Measurements from ENCODE around the gene TRUB2. TPM values are rescaled to one million over a fixed set of nuclear protein-coding genes. Genes with fewer than 3 reads are reported as not detected.

The TRUB2 gene
- total RNA-seq, 1 experiment from 2014 or later, result 22.5 TPM

- intact Hi-C loops (cut with micrococcal nuclease; ENCODE audit: unreplicated experiment) (loop anchor here (10.0 kb wide), 2 partner anchors 52 to 122 kb away; partner anchors contain the start of gene SLC27A4), in situ Hi-C loops (cut with HindIII; ENCODE audit: low pct_unique_long_range_greater_than_20kb, low sequenced_read_pairs) (no loop called here)
- Histone ChIP-seq H3K4me3 (ENCODE audit: low read depth in 2 of 2, low read length in 2 of 2) (no peak overlapping the region), H3K36me3 (ENCODE audit: control insufficient read depth, insufficient read depth, low read length) (no peaks in the 10 kb centered on the region), H3K4me1 (ENCODE audit: control insufficient read depth, insufficient read depth, low read length) (peaks cover 3% of the 10 kb centered on the region), H3K27ac (ENCODE audit: low read length) (no peak overlapping the region), H3K27me3 (ENCODE audit: control insufficient read depth, insufficient read depth, low read length) (no peaks in the 10 kb centered on the region), H3K9me3 (ENCODE audit: control insufficient read depth, insufficient read depth, low read depth, low read length) (no peaks in the 10 kb centered on the region)
- DNase-seq (ENCODE audit: low read depth, low spot score) (no peak), ATAC-seq (no peak)
- ChIA-PET POLR2A (no interaction called here), CTCF (interaction anchor here (0.6 kb wide), 2 partner anchors 44 to 303 kb away, joined by 5 to 7 read pairs; no protein-coding TSS in a partner anchor)
- TF ChIP-seq TCF7L2 (IDR thresholded peaks at IDR 0.05; ENCODE audit: low read depth, low read length) (no peak), POLR2AphosphoS5 (IDR thresholded peaks at IDR 0.05; ENCODE audit: low read depth, low read length) (no peak), REST (IDR thresholded peaks at IDR 0.05; ENCODE audit: insufficient read depth in 1 of 2, low read depth in 2 of 2, low read length in 1 of 2) (no peak), CTCF (IDR thresholded peaks at IDR 0.05) (no peak), SIN3A (IDR thresholded peaks at IDR 0.05; ENCODE audit: borderline replicate concordance, insufficient read depth, low read depth, low read length) (no peak)
- BruUV-seq (replicated peaks), result no TSS peak
Measured at GRCh38 chr9:128293091-128293490, 29.2 kb downstream of the TRUB2 start.

- in situ Hi-C loops (cut with HindIII; ENCODE audit: low pct_unique_long_range_greater_than_20kb, low sequenced_read_pairs), result no loop called here
- Histone ChIP-seq H3K4me3 (ENCODE audit: low read depth in 2 of 2, low read length in 2 of 2) (no peak overlapping the region), H3K4me1 (ENCODE audit: control insufficient read depth, insufficient read depth, low read length) (peaks cover 3% of the 10 kb centered on the region), H3K27me3 (ENCODE audit: control insufficient read depth, insufficient read depth, low read length) (no peaks in the 10 kb centered on the region), H3K27ac (ENCODE audit: low read length) (no peak overlapping the region), H3K36me3 (ENCODE audit: control insufficient read depth, insufficient read depth, low read length) (no peaks in the 10 kb centered on the region), H3K9me3 (ENCODE audit: control insufficient read depth, insufficient read depth, low read depth, low read length) (no peaks in the 10 kb centered on the region)
- DNase-seq (ENCODE audit: low read depth, low spot score), result no peak
- CTCF ChIA-PET, result no interaction called here
- no TSS peak for BruUV-seq (replicated peaks)
- TF ChIP-seq POLR2AphosphoS5 (IDR thresholded peaks at IDR 0.05; ENCODE audit: low read depth, low read length), result no peak
- no peak for TF ChIP-seq TCF7L2 (IDR thresholded peaks at IDR 0.05; ENCODE audit: low read depth, low read length)
- TF ChIP-seq CTCF (IDR thresholded peaks at IDR 0.05), result no peak
- TF ChIP-seq SIN3A (IDR thresholded peaks at IDR 0.05; ENCODE audit: borderline replicate concordance, insufficient read depth, low read depth, low read length), result no peak
- no peak for TF ChIP-seq REST (IDR thresholded peaks at IDR 0.05; ENCODE audit: insufficient read depth in 1 of 2, low read depth in 2 of 2, low read length in 1 of 2)
- POLR2A ChIA-PET, result interaction anchor here (0.6 kb wide), 2 partner anchors 79 to 95 kb away, joined by 4 to 9 read pairs; no protein-coding TSS in a partner anchor
- intact Hi-C loops (cut with micrococcal nuclease; ENCODE audit: unreplicated experiment), result loop anchor here (10.0 kb wide), 2 partner anchors 53 to 123 kb away; partner anchors contain the start of gene SLC27A4
- no peak for ATAC-seq
Measured at GRCh38 chr9:128292009-128292408, 30.2 kb downstream of the TRUB2 start.

Data from Panc1 (cell line).